Skeletal muscle cell (primary cell): Measurements from ENCODE around the gene RASSF4.

Experiments used
- DNase-seq: peaks from one replicate; pipeline ENCODE4 v3.0.0-alpha.2; 2010; ENCODE audit warnings: low read depth
- H3K4me3 ChIP-seq: 2 replicates; pipeline ENCODE4 v1.5.1; 2011; ENCODE audit warnings: low read depth, mild to moderate bottlenecking, control low read depth, low read length, moderate library complexity

The RASSF4 gene

GRCh38 chr10:44982114-44982460 is 22.5 kb downstream of the RASSF4 start:
- H3K4me3 ChIP-seq: no peak overlapping the region
- DNase-seq: no peak

GRCh38 chr10:44982496-44982895 is 22.9 kb downstream of the RASSF4 start:
- H3K4me3 ChIP-seq: no peak overlapping the region
- no peak for DNase-seq

DNA sequence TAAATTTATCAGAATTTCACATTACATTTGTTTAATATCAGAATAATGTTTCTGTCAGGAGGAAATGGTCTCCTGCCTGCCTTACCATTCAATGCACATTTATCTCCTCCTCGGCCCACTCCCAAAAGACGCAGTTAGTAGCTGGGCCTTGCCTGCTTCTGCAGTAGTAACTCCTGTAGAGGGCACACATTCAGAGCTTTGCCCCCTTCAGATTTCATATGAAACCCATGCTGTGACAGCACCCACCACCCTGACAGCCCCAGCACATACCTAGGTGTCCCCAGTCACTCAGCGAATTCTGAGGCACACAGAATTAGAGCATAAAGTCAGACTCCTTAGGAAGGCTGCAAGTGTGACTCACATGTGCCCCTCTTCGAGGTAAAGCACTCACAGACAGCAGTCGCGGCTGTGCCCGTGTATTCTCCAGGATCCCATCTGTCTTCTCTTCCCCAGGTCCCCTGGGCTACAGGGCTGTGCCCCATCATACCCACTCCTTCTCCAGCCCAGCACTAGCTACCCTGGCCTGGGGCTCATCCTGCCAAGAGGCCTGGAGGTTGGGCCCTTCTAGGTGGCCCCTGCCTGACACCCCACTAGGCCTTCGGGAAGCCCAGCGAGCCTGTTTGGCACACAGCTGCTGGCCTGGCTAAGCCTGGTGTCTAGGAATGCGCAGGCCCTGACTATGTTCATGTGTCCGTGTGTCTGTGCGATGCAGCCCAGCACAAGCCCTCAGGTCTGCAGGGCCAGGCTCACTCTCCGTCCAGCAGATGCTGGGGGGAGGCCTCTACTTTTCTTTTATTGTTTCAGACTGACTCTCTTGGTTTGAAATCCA is 23.7 kb downstream of the RASSF4 start:
- no peak overlapping the region for H3K4me3 ChIP-seq
- no peak for DNase-seq

GRCh38 chr10:44983895-44984278 is 24.3 kb downstream of the RASSF4 start:
- no peak for DNase-seq
- H3K4me3 ChIP-seq: no peak overlapping the region

DNA sequence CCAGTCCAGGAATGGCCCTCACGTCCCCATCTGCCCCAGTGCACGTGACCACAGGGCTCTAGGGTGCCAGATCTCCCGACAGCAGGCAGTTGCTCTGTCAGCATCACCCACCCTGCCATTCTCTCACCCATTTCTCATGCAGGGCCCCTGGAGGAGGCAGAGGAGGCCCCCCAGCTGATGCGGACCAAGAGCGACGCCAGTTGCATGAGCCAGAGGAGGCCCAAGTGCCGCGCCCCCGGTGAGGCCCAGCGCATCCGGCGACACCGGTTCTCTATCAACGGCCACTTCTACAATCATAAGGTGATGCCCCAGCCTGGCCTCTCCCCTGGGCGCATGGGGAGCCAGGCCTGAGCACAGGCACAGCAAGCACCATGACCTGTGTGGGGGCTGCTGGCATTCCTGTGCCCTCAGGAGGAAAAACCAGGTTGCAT is 25.1 kb downstream of the RASSF4 start:
- H3K4me3 ChIP-seq: no peak overlapping the region
- DNase-seq: no peak

GRCh38 chr10:44985175-44985681 is 25.6 kb downstream of the RASSF4 start:
- H3K4me3 ChIP-seq: no peak overlapping the region
- no peak for DNase-seq

- no peak overlapping the region for H3K4me3 ChIP-seq
- no peak for DNase-seq
Measured at GRCh38 chr10:44986179-44986578, 26.6 kb downstream of the RASSF4 start.

DNA sequence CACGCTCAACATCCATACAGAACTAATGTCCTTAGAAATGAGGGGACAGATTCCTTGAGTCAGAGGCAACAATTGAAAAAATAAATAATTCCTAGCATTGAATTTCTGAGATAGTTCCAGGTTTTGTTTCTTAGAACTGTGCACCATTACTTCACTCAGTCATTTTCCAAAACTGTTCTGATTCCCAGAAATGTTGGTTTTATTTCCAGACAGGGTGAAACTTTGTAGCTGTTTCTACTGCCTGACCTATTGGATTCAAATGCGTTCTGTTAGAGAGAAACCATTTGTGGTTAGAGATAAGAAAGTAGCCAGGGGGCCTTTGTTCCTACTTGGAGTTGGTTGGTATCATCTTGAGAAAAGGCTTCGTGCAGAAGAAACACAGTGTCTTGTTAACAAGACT is 27.1 kb downstream of the RASSF4 start:
- DNase-seq: no peak
- no peak overlapping the region for H3K4me3 ChIP-seq

DNA sequence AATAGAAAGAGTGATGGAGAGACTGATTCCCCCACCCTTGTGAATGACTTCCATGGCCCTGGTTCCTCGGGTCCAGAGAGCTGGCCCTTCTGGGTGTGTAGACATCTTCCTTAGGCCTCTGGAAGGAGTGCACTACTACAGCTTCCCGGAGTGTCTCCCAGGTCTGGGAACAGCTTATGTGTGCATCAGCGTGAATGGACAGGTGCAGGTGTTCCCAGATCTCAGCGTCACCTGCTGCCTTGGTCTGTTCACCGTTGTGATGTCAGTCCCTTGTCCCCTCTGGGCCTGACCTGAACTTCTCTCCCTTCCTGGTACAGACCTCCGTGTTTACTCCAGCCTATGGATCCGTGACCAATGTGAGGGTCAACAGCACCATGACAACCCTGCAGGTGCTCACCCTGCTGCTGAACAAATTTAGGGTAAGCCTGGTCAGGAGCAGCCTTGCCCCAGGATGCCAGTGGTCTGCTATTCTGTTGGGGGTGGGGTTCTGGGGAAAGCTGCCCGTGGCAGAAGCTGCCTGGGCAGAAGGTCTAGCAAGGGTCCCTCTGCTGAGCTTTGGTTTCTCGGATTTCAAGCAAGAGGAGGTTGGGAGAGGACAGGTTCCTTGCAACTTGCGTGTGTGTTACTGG is 29.5 kb downstream of the RASSF4 start:
- DNase-seq: no peak
- H3K4me3 ChIP-seq: no peak overlapping the region

DNA sequence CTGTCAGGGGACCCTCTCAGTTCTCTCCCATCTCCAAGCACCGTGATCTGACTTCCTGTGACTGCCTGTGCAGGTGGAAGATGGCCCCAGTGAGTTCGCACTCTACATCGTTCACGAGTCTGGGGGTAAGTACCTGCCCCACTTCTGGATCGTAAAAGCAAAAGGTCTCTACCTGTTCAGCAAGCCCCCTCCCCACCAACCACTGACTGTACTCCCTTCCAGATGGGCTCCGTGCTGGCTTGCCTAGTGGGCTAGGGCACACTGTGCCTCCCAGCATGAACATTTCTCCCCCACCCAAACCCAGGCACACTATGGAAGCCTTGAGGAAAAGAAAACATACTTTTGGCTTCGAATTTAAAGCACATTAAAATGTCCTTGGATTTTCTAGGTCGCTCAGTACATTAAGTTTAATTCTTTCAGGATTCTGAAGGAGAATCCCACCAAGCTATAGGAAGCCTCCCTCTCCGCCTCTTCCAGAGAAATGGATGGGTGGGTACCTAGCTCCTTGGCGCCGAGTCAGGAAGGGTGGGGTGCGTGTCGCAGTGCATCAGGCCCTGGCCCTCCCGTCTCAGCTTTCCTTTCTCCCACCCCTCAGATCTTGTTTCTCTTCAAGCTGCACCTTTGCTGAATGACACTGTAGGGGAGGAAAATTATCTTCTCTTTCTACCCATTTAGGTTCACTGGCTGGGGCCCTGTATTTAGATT is 30.1 kb downstream of the RASSF4 start:
- H3K4me3 ChIP-seq: no peak overlapping the region
- no peak for DNase-seq

- no peak overlapping the region for H3K4me3 ChIP-seq
- DNase-seq: no peak
Measured at GRCh38 chr10:44990302-44990655, 30.7 kb downstream of the RASSF4 start.

- no peak for DNase-seq
- no peak overlapping the region for H3K4me3 ChIP-seq
Measured at GRCh38 chr10:44990965-44991364, 31.4 kb downstream of the RASSF4 start.

DNA sequence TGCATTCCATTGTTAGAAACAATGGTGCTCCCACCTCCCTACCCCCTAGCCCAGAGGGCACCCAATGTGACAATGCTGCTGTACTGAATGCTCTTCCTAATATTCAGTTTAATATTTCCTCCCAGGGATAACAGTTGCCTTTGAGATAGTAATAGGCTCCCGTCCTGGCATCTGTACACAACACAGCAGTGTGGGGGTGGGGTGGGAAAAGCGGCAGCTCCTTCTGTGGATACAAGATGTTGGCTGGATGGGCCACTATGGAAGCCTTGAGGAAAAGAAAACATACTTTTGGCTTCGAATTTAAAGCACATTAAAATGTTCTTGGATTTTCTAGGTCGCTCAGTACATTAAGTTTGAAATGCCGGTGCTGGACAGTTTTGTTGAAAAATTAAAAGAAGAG is 32.0 kb downstream of the RASSF4 start:
- no peak overlapping the region for H3K4me3 ChIP-seq
- DNase-seq: no peak

- no peak overlapping the region for H3K4me3 ChIP-seq
- no peak for DNase-seq
Measured at GRCh38 chr10:44992070-44992731, 32.6 kb downstream of the RASSF4 start.

DNA sequence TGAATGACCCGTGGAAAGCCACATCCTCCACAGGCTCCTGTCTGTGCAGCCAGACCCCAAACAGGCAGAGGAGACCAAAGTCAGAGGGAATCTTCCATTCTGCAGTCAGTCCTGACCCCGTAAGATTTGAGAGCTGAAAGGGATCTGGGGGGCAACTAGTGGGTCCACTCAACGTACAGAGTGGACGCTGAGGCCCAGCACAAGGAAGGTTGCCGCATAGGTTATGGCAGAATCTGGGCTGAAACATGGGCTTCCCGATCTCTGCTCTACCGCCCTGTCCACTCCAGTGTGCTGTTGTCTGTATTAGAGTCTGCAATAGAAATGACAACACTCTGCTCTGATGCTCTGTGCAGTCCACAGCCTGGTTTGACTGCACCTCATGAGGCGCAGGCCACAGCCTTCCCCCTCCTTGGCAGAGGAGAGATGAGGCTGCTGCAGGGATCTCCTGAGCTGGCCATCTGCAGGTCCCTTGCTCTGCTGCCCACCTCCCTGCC is 33.2 kb downstream of the RASSF4 start:
- H3K4me3 ChIP-seq: no peak overlapping the region
- DNase-seq: no peak

GRCh38 chr10:44993226-44993921 is 33.8 kb downstream of the RASSF4 start:
- DNase-seq: no peak
- H3K4me3 ChIP-seq: no peak overlapping the region

- no peak overlapping the region for H3K4me3 ChIP-seq
- no peak for DNase-seq
Measured at GRCh38 chr10:44993922-44994751, 34.5 kb downstream of the RASSF4 start.

- DNase-seq: no peak
Measured at GRCh38 chr10:44994752-44995530, 35.3 kb downstream of the RASSF4 start.

More at GRCh38 chr10:44994752-44995530, 35.3 kb downstream of the RASSF4 start:
- H3K4me3 ChIP-seq: no peak overlapping the region
